Measurements from ENCODE around the gene C10orf88.
"Not testable (repeated sequence)": the region's sequence is repeated elsewhere in the genome, so short reads cannot be mapped to it uniquely, and the experiment has no call there.

The C10orf88 gene

GRCh38 chr10:122955892-122956291 is 1.9 kb upstream of the C10orf88 start:
- DNase-seq: no peak

DNA sequence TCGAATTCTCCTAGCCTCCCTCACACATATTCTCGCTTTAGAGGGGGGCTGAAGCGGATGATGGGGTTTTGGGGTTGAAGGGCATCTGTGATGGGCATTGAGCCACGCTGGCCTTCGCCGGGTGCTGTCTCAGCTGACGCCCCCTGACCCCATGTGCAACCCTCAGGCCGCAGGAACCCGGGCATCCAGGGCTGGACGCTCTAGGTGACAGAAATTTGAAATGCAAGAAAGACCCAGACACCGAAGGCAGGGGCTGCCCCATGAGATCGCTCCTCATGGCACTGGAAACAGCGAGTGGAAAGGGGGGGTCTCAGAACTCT is 664 bp upstream of the C10orf88 start:
- no peak for DNase-seq

- no peak for DNase-seq
These were observed 4.7 kb downstream of the C10orf88 start for GRCh38 chr10:122949296-122949695.

GRCh38 chr10:122939856-122940543 is 14.0 kb downstream of the C10orf88 start:
- DNase-seq: no peak

DNA sequence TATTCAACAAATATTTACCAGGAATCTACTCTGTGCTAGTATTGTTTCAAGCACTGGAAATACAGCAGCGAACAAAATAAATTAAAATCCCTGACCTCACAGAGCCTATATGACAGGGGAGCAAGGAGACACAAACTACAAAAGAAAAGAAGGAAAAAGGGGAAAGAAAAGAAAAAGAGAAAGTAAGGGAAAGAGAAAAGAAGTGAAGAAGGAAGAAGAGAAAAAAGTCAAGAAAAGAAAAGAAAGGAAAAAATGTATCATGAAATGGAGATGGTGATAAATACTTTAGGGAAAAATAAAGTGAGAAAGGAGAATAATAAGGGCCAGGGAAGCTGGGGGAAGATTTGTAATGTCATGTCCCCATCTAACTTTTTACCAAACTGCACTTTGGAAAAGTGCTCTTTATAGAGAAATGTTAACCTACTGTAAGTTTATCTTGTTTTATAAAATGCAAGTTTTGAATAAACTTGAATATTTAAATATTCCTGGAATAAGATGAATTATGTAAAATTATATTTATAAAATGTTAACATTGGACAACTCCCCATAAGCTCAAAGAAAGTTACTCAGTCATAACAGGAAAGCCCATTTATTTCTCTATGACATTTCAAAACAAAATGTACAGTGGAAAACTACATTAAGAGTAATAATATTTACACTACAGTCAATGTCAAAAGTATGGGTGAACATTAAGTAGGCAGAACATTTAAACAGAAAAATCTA is 14.7 kb downstream of the C10orf88 start:
- DNase-seq: no peak

- no peak for DNase-seq
These were observed 22.7 kb downstream of the C10orf88 start for GRCh38 chr10:122931088-122931906.

DNA sequence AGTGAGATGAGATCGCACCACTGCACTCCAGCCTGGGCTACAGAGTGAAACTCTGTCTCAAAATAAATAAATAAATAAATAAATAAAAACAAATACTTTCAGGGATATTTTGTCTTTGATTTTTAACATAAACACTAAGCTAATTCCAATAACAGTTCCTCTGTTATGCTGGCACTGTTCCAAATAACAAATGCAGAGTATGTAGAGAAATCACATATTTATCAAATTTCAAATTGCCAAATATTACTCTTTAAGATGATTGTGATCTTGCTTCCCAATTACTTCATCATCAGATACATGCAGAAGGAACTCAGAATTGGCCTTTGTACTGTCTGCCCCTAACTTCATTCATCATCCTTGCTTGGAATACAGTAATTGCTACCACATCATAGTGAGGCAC is 23.9 kb downstream of the C10orf88 start:
- DNase-seq: no peak

DNA sequence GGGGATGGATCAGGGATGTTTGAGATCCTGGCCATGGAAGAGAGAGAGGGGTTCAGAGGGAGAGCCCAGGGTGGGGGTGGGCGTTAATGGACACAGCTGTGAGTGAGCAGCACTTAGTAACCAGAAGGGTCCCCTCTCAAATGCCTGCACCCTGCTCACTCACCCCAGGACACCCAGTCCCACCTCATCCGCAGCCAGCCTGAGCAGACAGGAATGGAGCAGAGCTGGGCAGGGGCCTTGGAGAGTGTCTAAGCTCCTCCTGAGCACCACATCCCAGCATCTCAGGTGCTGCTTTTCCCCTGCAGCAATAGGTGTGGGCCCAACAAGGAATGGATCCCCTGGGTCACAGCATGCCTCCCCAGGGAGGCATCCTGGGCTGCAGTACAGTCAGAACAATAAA is 38.3 kb downstream of the C10orf88 start:
- no peak for DNase-seq

GRCh38 chr10:122911889-122912484 is 42.0 kb downstream of the C10orf88 start:
- no peak for DNase-seq

GRCh38 chr10:122910310-122910709 is 43.7 kb downstream of the C10orf88 start, which contains the start of gene FAM24A:
Gene FAM24A, plus strand, starts transcription at chr10:122910610. Its CDS starts 1,025 bp downstream, at chr10:122911635.
- DNase-seq: no peak

- not testable (repeated sequence) for DNase-seq
These were observed 50.2 kb downstream of the C10orf88 start for GRCh38 chr10:122903861-122904260.

DNA sequence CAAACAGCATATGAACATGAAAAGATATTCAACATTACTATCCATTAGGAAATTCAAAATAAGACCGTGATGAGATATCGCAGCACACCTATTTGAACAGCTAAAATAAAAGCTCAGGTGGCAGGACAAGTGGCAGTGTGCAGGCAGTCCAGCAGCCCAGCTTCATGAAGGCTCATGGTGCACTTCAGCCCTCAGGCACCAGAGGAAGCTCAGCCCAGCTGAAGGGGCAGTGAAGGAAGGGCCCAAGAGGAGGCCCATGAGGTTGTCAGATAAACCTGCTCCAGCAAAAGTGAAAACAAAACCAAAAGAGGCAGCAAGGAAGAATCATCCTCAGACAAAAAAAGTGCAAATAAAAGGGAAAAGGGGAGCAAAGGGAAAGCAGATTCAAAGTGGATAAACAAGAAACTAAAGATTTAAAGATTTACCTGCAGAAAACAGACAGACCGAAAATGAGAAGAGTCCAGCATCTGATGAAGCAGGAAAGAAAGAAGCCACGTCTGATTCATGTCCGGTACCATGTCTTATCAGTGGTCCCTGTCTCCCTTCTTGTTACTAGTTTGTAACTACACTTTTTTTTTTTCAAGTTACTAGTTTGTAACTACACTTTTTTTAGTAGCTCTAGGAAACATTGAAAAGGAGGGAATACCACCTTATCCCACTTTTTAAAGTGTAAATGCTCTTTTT is 59.6 kb downstream of the C10orf88 start:
- no peak for DNase-seq

GRCh38 chr10:122884166-122884565 is 69.9 kb downstream of the C10orf88 start:
- DNase-seq: no peak

- DNase-seq: no peak
These were observed 71.3 kb downstream of the C10orf88 start for GRCh38 chr10:122882766-122883165.
